Endothelial cell of umbilical vein (primary cell): ENCODE results near the gene RECQL. TPM values are rescaled to one million over a fixed set of nuclear protein-coding genes. Genes with fewer than 3 reads are reported as not detected.

Source experiments
- BruUV-seq: library from RNA; stranded (reverse); fragments of 400-500 nt; replicated peaks from 2 replicates; lab custom pipeline; 2021; lab: Mats Ljungman, UMichigan
- CTCF ChIA-PET: fragments of 300-600, 350-600 bp; sonication (Branson Sonifier 250); formaldehyde crosslinking; loops from one replicate; lab custom pipeline; 2021; ENCODE audit warnings: antibody characterized with exemption, inconsistent platforms; lab: Charles Lee
- POLR2A ChIA-PET: fragments of 300-600, 350-600 bp; sonication (Branson Sonifier 250); formaldehyde crosslinking; loops from one replicate; lab custom pipeline; 2021; ENCODE audit warnings: antibody characterized with exemption, inconsistent platforms; lab: Charles Lee
- DNase-seq: peaks from one replicate; pipeline ENCODE4 v3.0.0-alpha.2; 2011; ENCODE audit warnings: low read depth, low spot score
- FAIRE-seq: peaks from 2 replicates; lab custom pipeline; 2011; peaks lifted over from hg19 to GRCh38; lab: Jason Lieb, UNC
- H2AFZ ChIP-seq: 2 replicates; pipeline ENCODE4 v1.6.0; 2012; ENCODE audit warnings: low read depth, low read length, control low read depth, inconsistent platforms
- H3K27ac ChIP-seq: 2 replicates; pipeline ENCODE4 v1.5.1; 2011; ENCODE audit warnings: low read depth, mild to moderate bottlenecking, control low read depth, low read length, moderate library complexity; ENCODE audit not compliant: insufficient read depth
- H3K27me3 ChIP-seq, 2 experiments: 2 replicates each; pipeline versions ENCODE4 v1.6.0 to v1.6.1; 2011; ENCODE audit warnings: low read length in 2 of 2, mixed read lengths in 1 of 2; ENCODE audit not compliant: control insufficient read depth in 2 of 2, insufficient read depth in 2 of 2
- H3K36me3 ChIP-seq, 2 experiments: 2 replicates in 1 of 2; 3 replicates in 1 of 2; pipeline ENCODE4 v1.5.1; 2011; ENCODE audit warnings: low read length in 2 of 2, mild to moderate bottlenecking in 1 of 2, moderate library complexity in 1 of 2; ENCODE audit not compliant: control insufficient read depth in 2 of 2, insufficient read depth in 2 of 2; ENCODE audit errors: extremely low read depth in 1 of 2
- H3K4me1 ChIP-seq: 3 replicates; pipeline ENCODE4 v1.5.1; 2011; ENCODE audit warnings: mild to moderate bottlenecking, low read length; ENCODE audit not compliant: control insufficient read depth, insufficient read depth; ENCODE audit errors: extremely low read depth
- H3K4me2 ChIP-seq: 2 replicates; pipeline ENCODE4 v1.6.1; 2011; ENCODE audit warnings: low read length, control low read depth, mixed read lengths; ENCODE audit not compliant: insufficient read depth
- H3K4me3 ChIP-seq, 3 experiments: fragments of 200-600 bp in 1 of 3; sonication (generic), shearing (Covaris generic) in 1 of 3; replicated peaks in 1 of 3; 2 replicates each; pipeline ENCODE4 v1.5.1; 2011 to 2016; ENCODE audit warnings: control low read depth in 3 of 3, low read length in 3 of 3, mild to moderate bottlenecking in 2 of 3, inconsistent platforms in 1 of 3, low read depth in 1 of 3, moderate library complexity in 1 of 3; ENCODE audit not compliant: insufficient read depth in 1 of 3
- H3K79me2 ChIP-seq: 2 replicates; pipeline ENCODE4 v1.6.0; 2012; ENCODE audit warnings: low read length, inconsistent platforms; ENCODE audit not compliant: control insufficient read depth, insufficient read depth
- H3K9ac ChIP-seq: replicated peaks from 2 replicates; pipeline ENCODE3; 2011; ENCODE audit warnings: low read length, control low read depth; ENCODE audit not compliant: insufficient read depth; ENCODE audit errors: extremely low read depth
- H3K9me1 ChIP-seq: replicated peaks from 3 replicates; pipeline ENCODE4 v1.6.0; 2011; ENCODE audit warnings: mild to moderate bottlenecking, low read length; ENCODE audit not compliant: control insufficient read depth, insufficient read depth; ENCODE audit errors: extremely low read depth
- H3K9me3 ChIP-seq: replicated peaks from 2 replicates; pipeline ENCODE4 v1.5.1; 2012; ENCODE audit warnings: low read length, inconsistent platforms; ENCODE audit not compliant: control insufficient read depth, insufficient read depth
- H4K20me1 ChIP-seq: replicated peaks from 2 replicates; pipeline ENCODE3; 2011; ENCODE audit warnings: mild to moderate bottlenecking, low read length; ENCODE audit not compliant: control insufficient read depth, insufficient read depth; ENCODE audit errors: extremely low read depth
- EZH2 ChIP-seq: IDR thresholded peaks from 2 replicates; pipeline ENCODE4 v1.6.1; 2012; ENCODE audit warnings: borderline replicate concordance, low read depth, mild to moderate bottlenecking, moderate library complexity, low read length, inconsistent platforms; ENCODE audit not compliant: severe bottlenecking
- FOS ChIP-seq: IDR thresholded peaks from 2 replicates; pipeline ENCODE4 v1.6.1; 2011; ENCODE audit warnings: mild to moderate bottlenecking, low read length, moderate library complexity, borderline replicate concordance; ENCODE audit not compliant: insufficient read depth
- GATA2 ChIP-seq: IDR thresholded peaks from 2 replicates; pipeline ENCODE4 v1.7.0; 2011; ENCODE audit warnings: low read depth, mild to moderate bottlenecking, moderate library complexity, mixed read lengths, low read length; ENCODE audit not compliant: insufficient read length, insufficient read depth
- JUN ChIP-seq: IDR thresholded peaks from 2 replicates; pipeline ENCODE4 v1.6.1; 2011; ENCODE audit warnings: borderline replicate concordance, low read depth; ENCODE audit not compliant: insufficient read length, insufficient read depth
- MYC ChIP-seq: IDR thresholded peaks from one replicate; pipeline ENCODE4 v1.6.1; 2011; ENCODE audit warnings: mild to moderate bottlenecking, low read depth, low read length
- POLR2A ChIP-seq: IDR thresholded peaks from 2 replicates; pipeline ENCODE4 v1.6.1; 2012; ENCODE audit warnings: low read depth, mild to moderate bottlenecking, control low read depth, low read length
- POLR2AphosphoS5 ChIP-seq: IDR thresholded peaks from 2 replicates; pipeline ENCODE4 v1.6.1; 2012; ENCODE audit warnings: low read depth, mild to moderate bottlenecking, control low read depth, low read length, moderate library complexity; ENCODE audit not compliant: insufficient read depth
- dilution Hi-C: fragments of 300-500 bp; cut with MboI; formaldehyde crosslinking; loops from one replicate; pipeline ENCODE4 v1.15.0; 2019; ENCODE audit warnings: low sequenced_read_pairs; ENCODE audit not compliant: extremely low pct_ligation_motif_present
- intact Hi-C: fragments of 100-400 bp; cut with micrococcal nuclease; formaldehyde crosslinking; loops from one replicate; pipeline ENCODE4 v1.10.0; 2022
- polyA plus RNA-seq, 4 experiments: library from polyadenylated mRNA; depleted of rRNA in 3 of 4; stranded (reverse) in 3 of 4; unstranded in 1 of 4; fragments of >200 nt; gene quantifications; 2 replicates each; pipeline versions ENCODE4 v1.2.1 to v1.2.3, GENCODE V29; 2011 to 2012; ENCODE audit warnings: missing spikeins in 1 of 4
- total RNA-seq: library from RNA; stranded (reverse); gene quantifications from 2 replicates; pipeline ENCODE4 v1.2.3, GENCODE V29; 2021
- TF ChIP-seq, protein P1 (sequence below), 2 donors: IDR thresholded peaks; 1 replicate in 1 of 2; 2 replicates in 1 of 2; pipeline ENCODE4 v1.5.1; 2011; ENCODE audit warnings: low read length in 2 of 2, mild to moderate bottlenecking in 2 of 2, moderate library complexity in 2 of 2, control low read depth in 1 of 2, inconsistent platforms in 1 of 2, low read depth in 1 of 2; ENCODE audit not compliant: insufficient read depth in 1 of 2; ENCODE audit errors: extremely low read depth in 1 of 2
- TF ChIP-seq, protein P2 (sequence below): IDR thresholded peaks from 2 replicates; pipeline ENCODE4 v1.6.1; 2011; ENCODE audit not compliant: insufficient read depth, insufficient read length

The RECQL gene
- total and polyA plus RNA-seq, 2 donors (not counting 3 experiments of a cell fraction or from before 2014, with no cell fraction given) = 9.3 to 50.3 TPM

DNA sequence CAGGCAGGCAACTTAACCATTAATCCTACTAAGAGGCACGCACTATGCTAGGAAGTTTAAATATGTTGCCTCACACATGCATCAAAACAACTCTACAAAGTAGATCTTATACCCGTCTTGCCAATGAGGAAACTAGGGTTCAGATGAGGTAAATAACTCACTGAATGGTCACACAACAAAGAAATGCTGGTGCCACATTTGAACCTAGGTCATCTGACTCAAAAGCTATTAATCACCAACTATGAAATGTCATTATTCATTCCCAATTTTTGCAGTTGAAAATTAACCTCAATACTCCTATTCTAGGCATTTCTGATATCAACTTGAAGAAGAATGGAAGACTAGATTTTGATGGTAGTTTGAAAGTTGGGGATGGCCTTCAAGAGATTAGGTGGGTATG, 66.7 kb downstream of the RECQL start:
- intact Hi-C loops = loop anchor here (5.0 kb wide), 2 partner anchors 182 to 613 kb away; partner anchors contain the start of gene CMAS
- Histone ChIP-seq H3K4me2 (no peak overlapping the region), H3K27me3 (no peaks in the 10 kb centered on the region), H3K9ac (no peak overlapping the region), H3K9me1 (no peaks in the 10 kb centered on the region), H3K79me2 (no peaks in the 10 kb centered on the region), H2AFZ (no peak overlapping the region), H3K27ac (no peak overlapping the region), H3K36me3 (no peaks in the 10 kb centered on the region), H4K20me1 (no peaks in the 10 kb centered on the region), H3K4me1 (peaks cover 4% of the 10 kb centered on the region), H3K9me3 (no peaks in the 10 kb centered on the region), H3K4me3 (no peak overlapping the region)
- TF ChIP-seq JUN (no peak), POLR2AphosphoS5 (no peak), EZH2 (no peak), FOS (no peak), GATA2 (no peak), POLR2A (no peak), MYC (no peak)
- TF ChIP-seq, protein P1, sequence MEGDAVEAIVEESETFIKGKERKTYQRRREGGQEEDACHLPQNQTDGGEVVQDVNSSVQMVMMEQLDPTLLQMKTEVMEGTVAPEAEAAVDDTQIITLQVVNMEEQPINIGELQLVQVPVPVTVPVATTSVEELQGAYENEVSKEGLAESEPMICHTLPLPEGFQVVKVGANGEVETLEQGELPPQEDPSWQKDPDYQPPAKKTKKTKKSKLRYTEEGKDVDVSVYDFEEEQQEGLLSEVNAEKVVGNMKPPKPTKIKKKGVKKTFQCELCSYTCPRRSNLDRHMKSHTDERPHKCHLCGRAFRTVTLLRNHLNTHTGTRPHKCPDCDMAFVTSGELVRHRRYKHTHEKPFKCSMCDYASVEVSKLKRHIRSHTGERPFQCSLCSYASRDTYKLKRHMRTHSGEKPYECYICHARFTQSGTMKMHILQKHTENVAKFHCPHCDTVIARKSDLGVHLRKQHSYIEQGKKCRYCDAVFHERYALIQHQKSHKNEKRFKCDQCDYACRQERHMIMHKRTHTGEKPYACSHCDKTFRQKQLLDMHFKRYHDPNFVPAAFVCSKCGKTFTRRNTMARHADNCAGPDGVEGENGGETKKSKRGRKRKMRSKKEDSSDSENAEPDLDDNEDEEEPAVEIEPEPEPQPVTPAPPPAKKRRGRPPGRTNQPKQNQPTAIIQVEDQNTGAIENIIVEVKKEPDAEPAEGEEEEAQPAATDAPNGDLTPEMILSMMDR (IDR thresholded peaks at IDR 0.05; ENCODE audit: extremely low read depth in 1 of 2, insufficient read depth in 1 of 2, low read depth in 1 of 2, low read length in 2 of 2) = no peak
- TF ChIP-seq, protein P2, sequence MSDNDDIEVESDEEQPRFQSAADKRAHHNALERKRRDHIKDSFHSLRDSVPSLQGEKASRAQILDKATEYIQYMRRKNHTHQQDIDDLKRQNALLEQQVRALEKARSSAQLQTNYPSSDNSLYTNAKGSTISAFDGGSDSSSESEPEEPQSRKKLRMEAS = no peak
- DNase-seq = peak; percentile 34
- CTCF ChIA-PET = no interaction called here
- FAIRE-seq = peak; percentile 55
- POLR2A ChIA-PET = no interaction called here
- dilution Hi-C loops = no loop called here
- no TSS peak for BruUV-seq
